K562 (cell line): ENCODE data around the gene AKAP7. TPM values are rescaled to one million over a fixed set of nuclear protein-coding genes. Genes with fewer than 3 reads are reported as not detected.

ENCODE experiments used
- ATAC-seq: fragments of 200-7000 bp; cut with Tn5 transposase; 3 replicates; pipeline ENCODE4 v1.9.1; 2020; ENCODE audit warnings: moderate library complexity
- BruUV-seq: library from RNA; stranded (reverse); fragments of 400-500 nt; replicated peaks from 2 replicates; lab custom pipeline; 2021; lab: Mats Ljungman, UMichigan
- CTCF ChIA-PET: fragments of 300-600 bp; formaldehyde crosslinking; extraction: SDS; loops from one replicate; lab custom pipeline; 2021; ENCODE audit warnings: low intra/inter-chr PET ratio; lab: Yijun Ruan, JAX
- POLR2A ChIA-PET: fragments of 300-600, 350-650 bp; sonication (Branson Sonifier 250); formaldehyde crosslinking; extraction: SDS; loops from one replicate; lab custom pipeline; 2021; ENCODE audit warnings: antibody characterized with exemption, inconsistent platforms; lab: Yijun Ruan, JAX
- DNase-seq, 4 experiments: peaks; one replicate each; pipeline versions ENCODE4 v3.0.0 to v3.0.0-alpha.2; 2011 to 2018; ENCODE audit warnings: low spot score in 3 of 4, mixed read lengths in 3 of 4; ENCODE audit errors: extremely low read depth in 1 of 4
- FAIRE-seq: peaks from 2 replicates; lab custom pipeline; 2011; peaks lifted over from hg19 to GRCh38; lab: Jason Lieb, UNC
- H2AFZ ChIP-seq: 2 replicates; pipeline ENCODE4 v1.6.0; 2011; ENCODE audit warnings: low read depth, low read length, control low read depth, inconsistent platforms
- H3K27ac ChIP-seq: fragments of 200-600 bp; 3 replicates; pipeline ENCODE4 v1.8.0; 2011; ENCODE audit warnings: low read depth, mild to moderate bottlenecking, control low read depth, inconsistent platforms, low read length, moderate library complexity, mixed read lengths; ENCODE audit errors: extremely low read depth
- H3K27me3 ChIP-seq, 2 experiments: fragments of 300-600 bp in 1 of 2; 2 replicates in 1 of 2; 3 replicates in 1 of 2; pipeline versions ENCODE4 v1.6.0 to v1.8.0; 2011; ENCODE audit warnings: inconsistent platforms in 2 of 2, low read length in 2 of 2, mild to moderate bottlenecking in 1 of 2, mixed read lengths in 1 of 2, moderate library complexity in 1 of 2; ENCODE audit not compliant: control insufficient read depth in 2 of 2, insufficient read depth in 2 of 2
- H3K36me3 ChIP-seq: fragments of 300-600 bp; 3 replicates; pipeline ENCODE4 v1.8.0; 2011; ENCODE audit warnings: mild to moderate bottlenecking, low read length, inconsistent platforms; ENCODE audit not compliant: control insufficient read depth, insufficient read depth
- H3K4me1 ChIP-seq, 2 experiments: fragments of 200-600 bp in 1 of 2; replicated peaks in 1 of 2; 2 replicates in 1 of 2; 3 replicates in 1 of 2; pipeline versions ENCODE4 v1.5.1 to v1.8.0; 2011; ENCODE audit warnings: inconsistent platforms in 2 of 2, low read length in 2 of 2, mild to moderate bottlenecking in 1 of 2, mixed read lengths in 1 of 2, moderate library complexity in 1 of 2; ENCODE audit not compliant: control insufficient read depth in 2 of 2, insufficient read depth in 2 of 2
- H3K4me2 ChIP-seq: 2 replicates; pipeline ENCODE4 v1.6.1; 2011; ENCODE audit warnings: low read length, control low read depth, inconsistent platforms, mixed read lengths; ENCODE audit not compliant: insufficient read depth
- H3K4me3 ChIP-seq: fragments of 200-600 bp; sonication (generic), shearing (Covaris generic); 2 replicates; pipeline ENCODE4 v1.5.1; 2016; ENCODE audit warnings: control low read depth, inconsistent platforms
- H3K79me2 ChIP-seq: fragments of 200-600 bp; 3 replicates; pipeline ENCODE4 v1.8.0; 2011; ENCODE audit warnings: low read length, inconsistent platforms; ENCODE audit not compliant: control insufficient read depth, insufficient read depth
- H3K9ac ChIP-seq, 2 experiments: 2 replicates each; pipeline versions ENCODE4 v1.6.0 to v1.6.1; 2011; ENCODE audit warnings: low read depth in 2 of 2, low read length in 2 of 2, control low read depth in 1 of 2, inconsistent platforms in 1 of 2, mild to moderate bottlenecking in 1 of 2, mixed read lengths in 1 of 2; ENCODE audit not compliant: insufficient read depth in 1 of 2
- H3K9me1 ChIP-seq: one replicate; pipeline ENCODE4 v1.6.0; 2011; ENCODE audit warnings: inconsistent platforms, mild to moderate bottlenecking, low read length, moderate library complexity; ENCODE audit not compliant: control insufficient read depth, insufficient read depth
- H3K9me3 ChIP-seq: replicated peaks from 2 replicates; pipeline ENCODE4 v1.5.1; 2011; ENCODE audit warnings: low read depth, low read length, inconsistent platforms; ENCODE audit not compliant: control insufficient read depth, insufficient read depth
- H4K20me1 ChIP-seq: replicated peaks from 2 replicates; pipeline ENCODE4 v1.6.1; 2011; ENCODE audit warnings: low read length, inconsistent platforms, mixed read lengths; ENCODE audit not compliant: control insufficient read depth, insufficient read depth
- BRF1 ChIP-seq: IDR thresholded peaks from 3 replicates; pipeline ENCODE4 v1.6.1; 2011; ENCODE audit warnings: borderline replicate concordance, mild to moderate bottlenecking; ENCODE audit not compliant: insufficient read length; ENCODE audit errors: extremely low read depth
- CBX5 ChIP-seq: IDR thresholded peaks from 2 replicates; pipeline ENCODE4 v1.6.1; 2014; ENCODE audit warnings: low read depth, borderline replicate concordance
- CHD4 ChIP-seq: fragments of 200-600 bp; sonication (generic); IDR thresholded peaks from 3 replicates; pipeline ENCODE4 v1.6.1; 2012; ENCODE audit warnings: low read depth, mild to moderate bottlenecking, mixed read lengths, low read length, inconsistent platforms; ENCODE audit not compliant: insufficient read depth, insufficient replicate concordance, poor library complexity, severe bottlenecking
- ELF2 ChIP-seq: fragments of 250-450 bp; sonication (Bioruptor Pico); IDR thresholded peaks from 2 replicates; pipeline ENCODE4 v1.5.0; 2021; ENCODE audit warnings: mild to moderate bottlenecking
- NR2F6 ChIP-seq: fragments of 450-650 bp; formaldehyde crosslinking; IDR thresholded peaks from 2 replicates; pipeline ENCODE4 v1.4.0; 2020; ENCODE audit warnings: mild to moderate bottlenecking
- PHB ChIP-seq: fragments of 250-450 bp; sonication (Bioruptor Pico); IDR thresholded peaks from 2 replicates; pipeline ENCODE4 v1.5.0; 2021
- PHF20 ChIP-seq: fragments of 450-650 bp; IDR thresholded peaks from 2 replicates; pipeline ENCODE4 v1.6.1; 2018; ENCODE audit not compliant: partially characterized antibody
- POLR3A ChIP-seq: IDR thresholded peaks from 2 replicates; pipeline ENCODE4 v1.6.1; 2011; ENCODE audit warnings: borderline replicate concordance, mild to moderate bottlenecking, moderate library complexity; ENCODE audit not compliant: insufficient read length, insufficient read depth; ENCODE audit errors: extremely low read depth
- RBM25 ChIP-seq: fragments of 200-400 bp; formaldehyde crosslinking; IDR thresholded peaks from 2 replicates; pipeline ENCODE4 v1.6.1; 2018; ENCODE audit warnings: low read length, low read depth, moderate library complexity; ENCODE audit not compliant: severe bottlenecking
- THRAP3 ChIP-seq: fragments of 450-650 bp; IDR thresholded peaks from 2 replicates; pipeline ENCODE4 v1.6.1; 2016; ENCODE audit warnings: mild to moderate bottlenecking, inconsistent platforms, borderline replicate concordance
- ZBTB8A ChIP-seq: fragments of 450-650 bp; IDR thresholded peaks from 2 replicates; pipeline ENCODE4 v1.6.1; 2018; ENCODE audit warnings: mild to moderate bottlenecking, moderate library complexity; ENCODE audit not compliant: partially characterized antibody
- ZNF282 ChIP-seq: sonication (generic); formaldehyde crosslinking; IDR thresholded peaks from 2 replicates; pipeline ENCODE4 v1.8.1; 2023; ENCODE audit warnings: missing genetic modification reagents
- ZNF583 ChIP-seq: fragments of 250-450 bp; sonication (Bioruptor Pico); IDR thresholded peaks from 2 replicates; pipeline ENCODE4 v1.4.0; 2020
- ZNF589 ChIP-seq: fragments of 200-800 bp; sonication (Bioruptor generic); IDR thresholded peaks from 2 replicates; pipeline ENCODE4 v1.6.1; 2016; ENCODE audit warnings: low read depth, missing genetic modification characterization, missing compliant biosample characterization
- WGBS: fragments of 100-300 bp; shearing (Covaris generic); methylation state at CpG from one replicate; pipeline ENCODE4 v1.1.6; 2016; ENCODE audit warnings: low coverage, mixed read lengths; ENCODE audit not compliant: insufficient coverage; ENCODE audit errors: missing lambda C conversion rate; 5-methylcytosine and 5-hydroxymethylcytosine counted together
- in situ Hi-C: fragments of 300-500 bp; cut with MboI; formaldehyde crosslinking; loops from 4 replicates; pipeline ENCODE4 v1.15.0; 2018; ENCODE audit warnings: inconsistent platforms, mixed read lengths
- intact Hi-C: fragments of 100-400 bp; cut with micrococcal nuclease; formaldehyde crosslinking; loops from 2 replicates; pipeline ENCODE4 v1.14.2; 2022
- polyA plus RNA-seq, 8 experiments: library from polyadenylated mRNA; depleted of rRNA in 4 of 8; stranded (reverse) in 5 of 8; unstranded in 3 of 8; fragments of >200 nt; fragmentation: Nextera tagmentation in 2 of 8; fragmentation: Illumina TruSeq in 1 of 8; extraction: Ambion mirVana in 2 of 8; extraction: Trizol in 1 of 8; gene quantifications; 2 replicates each; pipeline versions ENCODE4 v1.2.1 to v1.2.3, GENCODE V29; 2011 to 2014; ENCODE audit warnings: inconsistent platforms in 1 of 8, missing spikeins in 1 of 8
- total RNA-seq, 7 experiments: library from RNA; depleted of rRNA in 6 of 7; stranded (reverse); fragments of >200 nt in 6 of 7; fragmentation: Illumina TruSeq in 2 of 7; extraction: Trizol in 2 of 7; gene quantifications; 2 replicates each; pipeline versions ENCODE4 v1.2.1 to v1.2.3, GENCODE V29; 2011 to 2021; ENCODE audit warnings: low replicate concordance in 1 of 7
- TF ChIP-seq, protein P1 (sequence below), 2 experiments: fragments of 450-650 bp; IDR thresholded peaks; 2 replicates each; pipeline ENCODE4 v1.6.1; 2016
- TF ChIP-seq, protein P2 (sequence below): sonication (generic); formaldehyde crosslinking; IDR thresholded peaks from 2 replicates; pipeline ENCODE4 v1.8.0; 2022; ENCODE audit warnings: missing genetic modification reagents, mild to moderate bottlenecking, borderline replicate concordance
- TF ChIP-seq, protein P3 (sequence below): fragments of 250-450 bp; sonication (Bioruptor Pico); IDR thresholded peaks from 2 replicates; pipeline ENCODE4 v1.4.0; 2020; ENCODE audit warnings: mild to moderate bottlenecking, moderate library complexity, borderline replicate concordance

The AKAP7 gene
- total and polyA plus RNA-seq, 9 of the 15 experiments (the other 6 are each of a cell fraction or from before 2014, with no cell fraction given): 0.82 to 2.6 (median 1.6) TPM

DNA sequence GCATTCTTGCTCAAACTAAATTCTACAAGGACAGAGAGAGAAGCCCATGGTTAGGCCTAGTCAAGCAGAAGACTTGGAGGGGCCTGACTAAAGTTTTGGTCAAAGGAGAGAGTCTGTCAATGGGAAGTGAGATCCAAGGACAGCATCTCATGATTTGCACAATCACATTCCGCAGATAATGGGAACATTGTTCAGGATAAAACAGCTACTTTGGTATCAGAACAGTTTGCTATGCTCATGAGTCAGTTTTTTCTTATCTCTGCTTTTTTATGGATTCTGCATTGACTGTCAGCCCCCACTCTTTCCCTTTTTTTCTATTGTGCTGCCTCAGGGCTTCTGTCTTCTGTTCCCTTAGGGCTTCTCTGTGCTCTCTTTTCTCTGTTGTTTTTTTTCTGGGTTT lies 28.6 kb downstream of the AKAP7 start:
- Histone ChIP-seq H3K4me3 (no peak overlapping the region), H3K27ac (no peak overlapping the region), H3K4me2 (no peak overlapping the region), H3K79me2 (no peaks in the 10 kb centered on the region), H3K9ac (no peak overlapping the region), H4K20me1 (no peaks in the 10 kb centered on the region), H3K27me3 (no peaks in the 10 kb centered on the region), H3K36me3 (no peaks in the 10 kb centered on the region), H2AFZ (no peak overlapping the region), H3K4me1 (no peaks in the 10 kb centered on the region), H3K9me1 (no peaks in the 10 kb centered on the region), H3K9me3 (no peaks in the 10 kb centered on the region)
- BruUV-seq: no TSS peak
- POLR2A ChIA-PET: no interaction called here
- ATAC-seq: no peak
- TF ChIP-seq BRF1 (no peak), POLR3A (no peak), CBX5 (no peak), ZNF282 (CRISPR knock-in tag) (no peak), PHF20 (no peak), NR2F6 (no peak), ZNF589 (CRISPR knock-in tag) (no peak), RBM25 (no peak), THRAP3 (no peak), ZNF583 (CRISPR knock-in tag) (no peak), ZBTB8A (no peak), ELF2 (CRISPR knock-in tag) (no peak), CHD4 (no peak), PHB (CRISPR knock-in tag) (no peak)
- TF ChIP-seq, protein P1, sequence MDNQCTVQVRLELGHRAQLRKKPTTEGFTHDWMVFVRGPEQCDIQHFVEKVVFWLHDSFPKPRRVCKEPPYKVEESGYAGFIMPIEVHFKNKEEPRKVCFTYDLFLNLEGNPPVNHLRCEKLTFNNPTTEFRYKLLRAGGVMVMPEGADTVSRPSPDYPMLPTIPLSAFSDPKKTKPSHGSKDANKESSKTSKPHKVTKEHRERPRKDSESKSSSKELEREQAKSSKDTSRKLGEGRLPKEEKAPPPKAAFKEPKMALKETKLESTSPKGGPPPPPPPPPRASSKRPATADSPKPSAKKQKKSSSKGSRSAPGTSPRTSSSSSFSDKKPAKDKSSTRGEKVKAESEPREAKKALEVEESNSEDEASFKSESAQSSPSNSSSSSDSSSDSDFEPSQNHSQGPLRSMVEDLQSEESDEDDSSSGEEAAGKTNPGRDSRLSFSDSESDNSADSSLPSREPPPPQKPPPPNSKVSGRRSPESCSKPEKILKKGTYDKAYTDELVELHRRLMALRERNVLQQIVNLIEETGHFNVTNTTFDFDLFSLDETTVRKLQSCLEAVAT (IDR thresholded peaks at IDR 0.05): no peak
- TF ChIP-seq, protein P2, sequence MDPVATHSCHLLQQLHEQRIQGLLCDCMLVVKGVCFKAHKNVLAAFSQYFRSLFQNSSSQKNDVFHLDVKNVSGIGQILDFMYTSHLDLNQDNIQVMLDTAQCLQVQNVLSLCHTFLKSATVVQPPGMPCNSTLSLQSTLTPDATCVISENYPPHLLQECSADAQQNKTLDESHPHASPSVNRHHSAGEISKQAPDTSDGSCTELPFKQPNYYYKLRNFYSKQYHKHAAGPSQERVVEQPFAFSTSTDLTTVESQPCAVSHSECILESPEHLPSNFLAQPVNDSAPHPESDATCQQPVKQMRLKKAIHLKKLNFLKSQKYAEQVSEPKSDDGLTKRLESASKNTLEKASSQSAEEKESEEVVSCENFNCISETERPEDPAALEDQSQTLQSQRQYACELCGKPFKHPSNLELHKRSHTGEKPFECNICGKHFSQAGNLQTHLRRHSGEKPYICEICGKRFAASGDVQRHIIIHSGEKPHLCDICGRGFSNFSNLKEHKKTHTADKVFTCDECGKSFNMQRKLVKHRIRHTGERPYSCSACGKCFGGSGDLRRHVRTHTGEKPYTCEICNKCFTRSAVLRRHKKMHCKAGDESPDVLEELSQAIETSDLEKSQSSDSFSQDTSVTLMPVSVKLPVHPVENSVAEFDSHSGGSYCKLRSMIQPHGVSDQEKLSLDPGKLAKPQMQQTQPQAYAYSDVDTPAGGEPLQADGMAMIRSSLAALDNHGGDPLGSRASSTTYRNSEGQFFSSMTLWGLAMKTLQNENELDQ (CRISPR knock-in tag): no peak
- TF ChIP-seq, protein P3, sequence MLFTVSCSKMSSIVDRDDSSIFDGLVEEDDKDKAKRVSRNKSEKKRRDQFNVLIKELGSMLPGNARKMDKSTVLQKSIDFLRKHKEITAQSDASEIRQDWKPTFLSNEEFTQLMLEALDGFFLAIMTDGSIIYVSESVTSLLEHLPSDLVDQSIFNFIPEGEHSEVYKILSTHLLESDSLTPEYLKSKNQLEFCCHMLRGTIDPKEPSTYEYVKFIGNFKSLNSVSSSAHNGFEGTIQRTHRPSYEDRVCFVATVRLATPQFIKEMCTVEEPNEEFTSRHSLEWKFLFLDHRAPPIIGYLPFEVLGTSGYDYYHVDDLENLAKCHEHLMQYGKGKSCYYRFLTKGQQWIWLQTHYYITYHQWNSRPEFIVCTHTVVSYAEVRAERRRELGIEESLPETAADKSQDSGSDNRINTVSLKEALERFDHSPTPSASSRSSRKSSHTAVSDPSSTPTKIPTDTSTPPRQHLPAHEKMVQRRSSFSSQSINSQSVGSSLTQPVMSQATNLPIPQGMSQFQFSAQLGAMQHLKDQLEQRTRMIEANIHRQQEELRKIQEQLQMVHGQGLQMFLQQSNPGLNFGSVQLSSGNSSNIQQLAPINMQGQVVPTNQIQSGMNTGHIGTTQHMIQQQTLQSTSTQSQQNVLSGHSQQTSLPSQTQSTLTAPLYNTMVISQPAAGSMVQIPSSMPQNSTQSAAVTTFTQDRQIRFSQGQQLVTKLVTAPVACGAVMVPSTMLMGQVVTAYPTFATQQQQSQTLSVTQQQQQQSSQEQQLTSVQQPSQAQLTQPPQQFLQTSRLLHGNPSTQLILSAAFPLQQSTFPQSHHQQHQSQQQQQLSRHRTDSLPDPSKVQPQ: no peak
- in situ Hi-C loops: no loop called here
- CTCF ChIA-PET: no interaction called here
- no peak for FAIRE-seq
- intact Hi-C loops: no loop called here
- DNase-seq: no peak
- WGBS: 5% methylated on average over 1 of the region's 1 CpG
